DND-41 (cell line): Measurements from ENCODE around the gene TOMM22.

Experiments used
- CTCF ChIP-seq: IDR thresholded peaks from 2 replicates; pipeline ENCODE4 v1.5.1; 2012; ENCODE audit warnings: borderline replicate concordance, low read length, moderate library complexity, mild to moderate bottlenecking; ENCODE audit not compliant: poor library complexity, severe bottlenecking; ENCODE audit errors: extremely low read depth
- EZH2 ChIP-seq: IDR thresholded peaks from 3 replicates; pipeline ENCODE4 v1.6.1; 2012; ENCODE audit warnings: borderline replicate concordance, low read depth, mild to moderate bottlenecking, moderate library complexity, low read length, inconsistent platforms; ENCODE audit not compliant: severe bottlenecking

DNA sequence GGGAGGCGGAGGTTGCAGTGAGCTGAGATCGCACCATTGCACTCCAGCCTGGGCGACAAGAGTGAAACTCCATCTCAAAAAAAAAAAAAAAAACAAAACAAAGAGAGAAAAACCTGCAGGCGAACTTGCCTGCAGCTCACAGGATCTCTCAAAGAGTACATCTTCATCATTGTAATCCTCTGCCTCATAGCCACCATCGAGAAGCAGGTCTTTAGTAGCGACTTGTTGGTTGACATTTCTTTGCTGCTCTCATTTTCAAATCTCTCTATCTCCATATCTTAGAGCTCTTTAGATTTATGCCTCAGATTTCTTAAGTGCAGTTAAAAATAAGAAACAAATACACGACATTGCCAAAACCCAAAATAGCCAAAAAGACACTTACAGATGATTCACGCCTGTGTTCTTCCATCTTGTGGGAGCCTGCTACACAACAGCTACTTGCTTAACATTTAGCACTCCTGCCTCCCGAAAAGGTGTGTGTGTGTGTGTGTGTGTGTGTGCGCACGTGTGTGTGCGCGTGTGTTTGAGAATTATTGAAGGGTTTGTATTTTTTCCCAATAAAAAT, 40.2 kb upstream of the TOMM22 start:
- TF ChIP-seq CTCF (no peak), EZH2 (no peak)
